ENCODE data around the gene USPL1.

GRCh38 chr13:30607908-30608307, 9.8 kb upstream of the USPL1 start:
- TF ChIP-seq CTCF (IDR thresholded peaks at IDR 0.05; ENCODE audit: poor library complexity) (no peak), EZH2 (IDR thresholded peaks at IDR 0.05; ENCODE audit: borderline replicate concordance) (no peak)
